ENCODE measurements around the gene DPEP2. TPM values are rescaled to one million over a fixed set of nuclear protein-coding genes. Genes with fewer than 3 reads are reported as not detected.
A peak's percentile ranks its signal among the peaks of the same experiment; 100 is the strongest.
"Not testable (repeated sequence)": the region's sequence is repeated elsewhere in the genome, so short reads cannot be mapped to it uniquely, and the experiment has no call there.

DPEP2 gene
- total RNA-seq, 4 donors from 2014 or later, result 0.26 to 0.38 TPM; not detected in 2

GRCh38 chr16:67939507-67940445, 59.5 kb downstream of the DPEP2 start:
- ATAC-seq (no peak), DNase-seq (peak in 1 of 2 donors; percentile 66)
- Histone ChIP-seq H3K4me1 (peaks cover 28 to 31% of the 10 kb centered on the region in 2 donors), H3K27me3 (no peaks in the 10 kb centered on the region), H3K36me3 (peaks cover 0 to 18% of the 10 kb centered on the region in 2 donors), H3K4me3 (no peak overlapping the region), H3K9me3 (no peaks in the 10 kb centered on the region), H3K27ac (peak overlapping the region in 2 of 4 donors; percentile 2 to 12)
- intact Hi-C loops (cut with DNase I; ENCODE audit: low total_unique reads) (loop anchor here (10.0 kb wide), 1 partner anchor 385 kb away; no protein-coding TSS in a partner anchor), in situ Hi-C loops (cut with MboI; ENCODE audit: low sequenced_read_pairs in 4 of 4) (loop anchor here in 1 of 4 donors (10.0 kb wide), 1 partner anchor 55 kb away; the partner anchor contains the start of gene NRN1L)
- TF ChIP-seq POLR2A (IDR thresholded peaks at IDR 0.05) (no peak), CTCF (IDR thresholded peaks at IDR 0.05 in 4 of 5, conservative IDR thresholded peaks at IDR 0.05 in 1 of 5) (no peak)

GRCh38 chr16:67937713-67938112, 61.6 kb downstream of the DPEP2 start:
- peak overlapping the region in 1 of 4 donors; percentile 95 for H3K27ac ChIP-seq
- intact Hi-C loops (cut with DNase I; ENCODE audit: low total_unique reads) (loop anchor here (2.0 to 10.0 kb wide), 2 partner anchors 21 to 383 kb away; no protein-coding TSS in a partner anchor), in situ Hi-C loops (cut with MboI; ENCODE audit: low sequenced_read_pairs in 4 of 4) (loop anchor here in 1 of 4 donors (10.0 kb wide), 1 partner anchor 53 kb away; the partner anchor contains the start of gene NRN1L)
- H3K36me3 ChIP-seq, H3K4me3 ChIP-seq, H3K27me3 ChIP-seq, DNase-seq, H3K9me3 ChIP-seq, ATAC-seq: not testable (repeated sequence)
- H3K4me1 ChIP-seq, result peaks cover 22 to 32% of the 10 kb centered on the region in 2 donors

Other genes starting within 250 kb of the DPEP2 start
- 10 to 100 TPM; 12.6 to 46.6 (median 14.8) TPM for gene RANBP10, start 192.9 kb downstream of the DPEP2 start, total RNA-seq
- 10 to 100 TPM in 1 of 4 donors, under 1 TPM in 2, not detected in 1; 0.27 to 11.0 (median 0.56) TPM for gene TSNAXIP1, start 192.6 kb downstream of the DPEP2 start, total RNA-seq
- 100 to 1,000 TPM in 2 of 4 donors, 10 to 100 TPM in 2; 61.9 to 120 (median 102) TPM for gene THAP11, start 157.2 kb downstream of the DPEP2 start, total RNA-seq
- 100 to 1,000 TPM in 3 of 4 donors, 10 to 100 TPM in 1; 60.1 to 210 (median 114) TPM for gene NUTF2, start 152.6 kb downstream of the DPEP2 start, total RNA-seq
- 10 to 100 TPM; 14.9 to 41.2 (median 20.0) TPM for gene CENPT, start 151.8 kb downstream of the DPEP2 start, total RNA-seq
- 10 to 100 TPM; 27.5 to 58.9 (median 48.5) TPM for gene EDC4, start 126.4 kb downstream of the DPEP2 start, total RNA-seq
- gene NRN1L, start 114.6 kb downstream of the DPEP2 start, total RNA-seq, result 1 to 10 TPM in 2 of 4 donors, under 1 TPM in 1, not detected in 1; 0.87 to 2.8 (median 1.1) TPM
- gene PSKH1, start 106.2 kb downstream of the DPEP2 start, total RNA-seq, result 10 to 100 TPM in 1 of 4 donors, 1 to 10 TPM in 3; 4.1 to 12.7 (median 6.9) TPM
- gene CTRL, start 67.6 kb downstream of the DPEP2 start, total RNA-seq, result under 1 TPM in 1 of 4 donors, not detected in 3; 0.27 TPM
- 10 to 100 TPM; 18.3 to 41.4 (median 23.9) TPM for gene PSMB10, start 62.6 kb downstream of the DPEP2 start, total RNA-seq
- 10 to 100 TPM in 1 of 4 donors, 1 to 10 TPM in 3; 2.5 to 18.7 (median 3.5) TPM for gene LCAT, start 55.4 kb downstream of the DPEP2 start, total RNA-seq
- 10 to 100 TPM; 10.4 to 30.8 (median 15.8) TPM for gene SLC12A4, start 30.8 kb downstream of the DPEP2 start, total RNA-seq
- gene DPEP3, start 19.0 kb downstream of the DPEP2 start, total RNA-seq, result not detected
- gene DPEP2NB, start 16.4 kb upstream of the DPEP2 start, total RNA-seq, result not detected
- 10 to 100 TPM in 2 of 4 donors, 1 to 10 TPM in 2; 6.2 to 16.1 (median 10.4) TPM for gene DDX28, start 23.7 kb upstream of the DPEP2 start, total RNA-seq
- 1 to 10 TPM; 4.5 to 9.6 (median 7.1) TPM for gene DUS2, start 23.8 kb upstream of the DPEP2 start, total RNA-seq
- gene NFATC3, start 85.9 kb upstream of the DPEP2 start, total RNA-seq, result 10 to 100 TPM; 47.9 to 72.7 (median 70.7) TPM
- under 1 TPM in 3 of 4 donors, not detected in 1; 0.11 to 0.51 (median 0.13) TPM for gene ESRP2, start 236.6 kb upstream of the DPEP2 start, total RNA-seq
- gene PLA2G15, start 245.9 kb upstream of the DPEP2 start, total RNA-seq, result 10 to 100 TPM; 67.8 to 91.3 (median 84.8) TPM